Measurements from ENCODE around the gene CHMP6. TPM values are rescaled to one million over a fixed set of nuclear protein-coding genes. Genes with fewer than 3 reads are reported as not detected.

The CHMP6 gene
- total RNA-seq, 2 experiments from 2014 or later, result 7.9 to 23.8 TPM

GRCh38 chr17:81036197-81036941 is 44.7 kb downstream of the CHMP6 start:
- H4K20me1 ChIP-seq (ENCODE audit: insufficient read depth, low read length), result 0 out of 2 replicates have a peak, but pooled peaks cover 4% of the 10 kb centered on the region
- no peak for DNase-seq (ENCODE audit: low spot score)
- H3K4me3 ChIP-seq (ENCODE audit: low read depth, low read length, poor library complexity, severe bottlenecking), result no peak overlapping the region
- CTCF ChIA-PET (ENCODE audit: unreplicated experiment), result no interaction called here
- intact Hi-C loops (cut with micrococcal nuclease; ENCODE audit: unreplicated experiment), result no loop called here
- BruUV-seq (replicated peaks), result no TSS peak
- no peak overlapping the region for H2AFZ ChIP-seq (ENCODE audit: low read length)
- H3K4me1 ChIP-seq (ENCODE audit: insufficient read depth, low read length, poor library complexity, severe bottlenecking), result peaks cover 5% of the 10 kb centered on the region
- H3K79me2 ChIP-seq (ENCODE audit: insufficient read depth, low read depth, low read length), result no peaks in the 10 kb centered on the region
- H3K4me2 ChIP-seq (ENCODE audit: low read length), result no peak overlapping the region
- H3K9me2 ChIP-seq (ENCODE audit: insufficient read depth, low read length), result no peaks in the 10 kb centered on the region
- no peaks in the 10 kb centered on the region for H3K36me3 ChIP-seq (ENCODE audit: insufficient read depth, low read length)
- H3K9me3 ChIP-seq (ENCODE audit: low read length), result no peaks in the 10 kb centered on the region
- H3K27ac ChIP-seq (ENCODE audit: low read depth, low read length, poor library complexity, severe bottlenecking), result no peak overlapping the region
- TF ChIP-seq CTCF (conservative IDR thresholded peaks at IDR 0.05; ENCODE audit: low read length) (no peak), EZH2phosphoT487 (IDR thresholded peaks at IDR 0.05; ENCODE audit: borderline replicate concordance, low read depth, low read length) (no peak)
- POLR2A ChIA-PET, result no interaction called here

GRCh38 chr17:81037026-81037797 is 45.6 kb downstream of the CHMP6 start:
- Histone ChIP-seq H3K9me3 (ENCODE audit: low read length) (no peaks in the 10 kb centered on the region), H3K27ac (ENCODE audit: low read depth, low read length, poor library complexity, severe bottlenecking) (no peak overlapping the region), H3K79me2 (ENCODE audit: insufficient read depth, low read depth, low read length) (no peaks in the 10 kb centered on the region), H3K36me3 (ENCODE audit: insufficient read depth, low read length) (no peaks in the 10 kb centered on the region), H4K20me1 (ENCODE audit: insufficient read depth, low read length) (0 out of 2 replicates have a peak, but pooled peaks cover 4% of the 10 kb centered on the region), H3K4me3 (ENCODE audit: low read depth, low read length, poor library complexity, severe bottlenecking) (no peak overlapping the region), H2AFZ (ENCODE audit: low read length) (no peak overlapping the region), H3K4me1 (ENCODE audit: insufficient read depth, low read length, poor library complexity, severe bottlenecking) (peaks cover 5% of the 10 kb centered on the region), H3K4me2 (ENCODE audit: low read length) (no peak overlapping the region), H3K9me2 (ENCODE audit: insufficient read depth, low read length) (no peaks in the 10 kb centered on the region)
- BruUV-seq (replicated peaks), result no TSS peak
- ChIA-PET POLR2A (no interaction called here), CTCF (ENCODE audit: unreplicated experiment) (no interaction called here)
- intact Hi-C loops (cut with micrococcal nuclease; ENCODE audit: unreplicated experiment), result no loop called here
- TF ChIP-seq CTCF (conservative IDR thresholded peaks at IDR 0.05; ENCODE audit: low read length), result no peak
- no peak for TF ChIP-seq EZH2phosphoT487 (IDR thresholded peaks at IDR 0.05; ENCODE audit: borderline replicate concordance, low read depth, low read length)
- DNase-seq (ENCODE audit: low spot score), result no peak

Data from OCI-LY7 (cell line).